AG04450 (cell line): ENCODE data around the gene B4GALT4. TPM values are rescaled to one million over a fixed set of nuclear protein-coding genes. Genes with fewer than 3 reads are reported as not detected.
"Not testable (repeated sequence)": the region's sequence is repeated elsewhere in the genome, so short reads cannot be mapped to it uniquely, and the experiment has no call there.

Experiments
- CTCF ChIA-PET: fragments of 300-600, 350-600 bp; formaldehyde crosslinking; extraction: SDS; loops from one replicate; lab custom pipeline; 2022; ENCODE audit warnings: antibody characterized with exemption, inconsistent platforms; lab: Charles Lee
- POLR2A ChIA-PET: fragments of 350-600 bp; formaldehyde crosslinking; extraction: SDS; loops from one replicate; lab custom pipeline; 2021; ENCODE audit warnings: antibody characterized with exemption, inconsistent platforms; lab: Yijun Ruan, JAX
- DNase-seq: peaks from one replicate; pipeline ENCODE4 v3.0.0-alpha.2; 2011; ENCODE audit warnings: low read depth, low spot score
- H3K27ac ChIP-seq: one replicate; pipeline ENCODE4 v1.5.1; 2012; ENCODE audit warnings: low read depth, low read length, control low read depth
- H3K27me3 ChIP-seq: one replicate; pipeline ENCODE4 v1.6.0; 2012; ENCODE audit warnings: low read length; ENCODE audit not compliant: control insufficient read depth, insufficient read depth
- H3K4me3 ChIP-seq: 2 replicates; pipeline ENCODE4 v1.5.1; 2011; ENCODE audit warnings: mild to moderate bottlenecking, low read depth, low read length, control low read depth
- H3K9me3 ChIP-seq: 2 replicates; pipeline ENCODE4 v1.5.1; 2012; ENCODE audit warnings: low read length; ENCODE audit not compliant: control insufficient read depth, insufficient read depth
- CTCF ChIP-seq: IDR thresholded peaks from 2 replicates; pipeline ENCODE4 v1.5.1; 2011; ENCODE audit warnings: low read depth, low read length, control low read depth, inconsistent platforms
- polyA plus RNA-seq: library from polyadenylated mRNA; depleted of rRNA; stranded (reverse); fragments of >200 nt; gene quantifications from 2 replicates; pipeline ENCODE4 v1.2.3, GENCODE V29; 2011

B4GALT4 gene
- polyA plus RNA-seq, 1 experiment: 32.6 TPM

- Histone ChIP-seq H3K4me3 (no peak overlapping the region), H3K9me3 (peaks cover 8% of the 10 kb centered on the region), H3K27ac (no peak overlapping the region), H3K27me3 (no peaks in the 10 kb centered on the region)
- TF ChIP-seq CTCF: no peak
- CTCF ChIA-PET: no interaction called here
- POLR2A ChIA-PET: no interaction called here
- DNase-seq: no peak
Observed at GRCh38 chr3:119279101-119279554, 38.5 kb upstream of the B4GALT4 start.

- no peaks in the 10 kb centered on the region for H3K9me3 ChIP-seq
- CTCF ChIA-PET: interaction anchor here (1.1 to 3.9 kb wide), 3 partner anchors 19 to 77 kb away, joined by 4 to 26 read pairs (median 6); no protein-coding TSS in a partner anchor
- no peak for DNase-seq
- H3K4me3 ChIP-seq: no peak overlapping the region
- POLR2A ChIA-PET: no interaction called here
- no peaks in the 10 kb centered on the region for H3K27me3 ChIP-seq
- TF ChIP-seq CTCF: no peak
- no peak overlapping the region for H3K27ac ChIP-seq
Observed at GRCh38 chr3:119276680-119277079, 36.0 kb upstream of the B4GALT4 start.

- DNase-seq, H3K9me3 ChIP-seq, POLR2A ChIA-PET, H3K27ac ChIP-seq, H3K4me3 ChIP-seq, H3K27me3 ChIP-seq: not testable (repeated sequence)
- CTCF ChIA-PET: interaction anchor here (2.4 kb wide), 1 partner anchor 29 kb away, joined by 6 read pairs; no protein-coding TSS in a partner anchor
Observed at GRCh38 chr3:119270212-119270611, 29.5 kb upstream of the B4GALT4 start.

- no peak overlapping the region for H3K4me3 ChIP-seq
- no peaks in the 10 kb centered on the region for H3K9me3 ChIP-seq
- H3K27ac ChIP-seq: peak overlapping the region; percentile 13
- no peaks in the 10 kb centered on the region for H3K27me3 ChIP-seq
- POLR2A ChIA-PET: no interaction called here
- no peak for TF ChIP-seq CTCF
- no peak for DNase-seq
- CTCF ChIA-PET: interaction anchor here (0.6 to 1.7 kb wide), 3 partner anchors 19 to 117 kb away, joined by 4 to 6 read pairs (median 4); partner anchors contain the start of gene B4GALT4
Observed at GRCh38 chr3:119261055-119261454, 20.4 kb upstream of the B4GALT4 start.

GRCh38 chr3:119259821-119260220, 19.1 kb upstream of the B4GALT4 start:
- no peaks in the 10 kb centered on the region for H3K9me3 ChIP-seq
- no peak overlapping the region for H3K4me3 ChIP-seq
- H3K27ac ChIP-seq: no peak overlapping the region
- ChIA-PET POLR2A (no interaction called here), CTCF (interaction anchor here (1.5 to 3.3 kb wide), 2 partner anchors 18 to 19 kb away, joined by 10 to 22 read pairs; partner anchors contain the start of gene B4GALT4)
- no peaks in the 10 kb centered on the region for H3K27me3 ChIP-seq
- DNase-seq: no peak
- TF ChIP-seq CTCF: no peak
